Keratinocyte (primary cell): Measurements from ENCODE around the gene JDP2. TPM values are rescaled to one million over a fixed set of nuclear protein-coding genes. Genes with fewer than 3 reads are reported as not detected.

Experiments used
- DNase-seq: peaks from one replicate; pipeline ENCODE4 v3.0.0-alpha.2; 2011; ENCODE audit warnings: low read depth, missing footprints, low spot score
- FAIRE-seq: peaks from 2 replicates; lab custom pipeline; 2011; peaks lifted over from hg19 to GRCh38; lab: Jason Lieb, UNC
- H2AFZ ChIP-seq: 2 replicates; pipeline ENCODE4 v1.6.0; 2012; ENCODE audit warnings: low read length, control low read depth, inconsistent platforms; ENCODE audit not compliant: control insufficient read depth
- H3K27ac ChIP-seq: 2 replicates; pipeline ENCODE4 v1.5.1; 2011; ENCODE audit warnings: low read length; ENCODE audit not compliant: control insufficient read depth, insufficient read depth
- H3K27me3 ChIP-seq: 3 replicates; pipeline ENCODE4 v1.6.0; 2011; ENCODE audit warnings: low read length; ENCODE audit not compliant: control insufficient read depth, insufficient read depth; ENCODE audit errors: extremely low read depth
- H3K36me3 ChIP-seq, 2 experiments: 2 replicates in 1 of 2; 3 replicates in 1 of 2; pipeline ENCODE4 v1.5.1; 2011; ENCODE audit warnings: low read length in 2 of 2, mild to moderate bottlenecking in 1 of 2; ENCODE audit not compliant: control insufficient read depth in 2 of 2, insufficient read depth in 2 of 2; ENCODE audit errors: extremely low read depth in 1 of 2
- H3K4me1 ChIP-seq: 3 replicates; pipeline ENCODE4 v1.5.1; 2011; ENCODE audit warnings: low read length; ENCODE audit not compliant: control insufficient read depth, insufficient read depth; ENCODE audit errors: extremely low read depth
- H3K4me2 ChIP-seq: 3 replicates; pipeline ENCODE4 v1.6.0; 2011; ENCODE audit warnings: low read depth, low read length; ENCODE audit not compliant: control insufficient read depth, insufficient read depth; ENCODE audit errors: extremely low read depth
- H3K4me3 ChIP-seq, 3 experiments: fragments of 200-600 bp in 1 of 3; sonication (generic) in 1 of 3; 2 replicates in 2 of 3; 3 replicates in 1 of 3; pipeline ENCODE4 v1.5.1; 2011 to 2016; ENCODE audit warnings: low read length in 3 of 3, mild to moderate bottlenecking in 3 of 3, control low read depth in 2 of 3, inconsistent platforms in 1 of 3, low read depth in 1 of 3, mixed read lengths in 1 of 3, mixed run types in 1 of 3, moderate library complexity in 1 of 3; ENCODE audit not compliant: control insufficient read depth in 2 of 3, insufficient read depth in 2 of 3; ENCODE audit errors: extremely low read depth in 1 of 3
- H3K79me2 ChIP-seq: 2 replicates; pipeline ENCODE4 v1.6.0; 2012; ENCODE audit warnings: low read length; ENCODE audit not compliant: control insufficient read depth, insufficient read depth
- H3K9ac ChIP-seq: 3 replicates; pipeline ENCODE4 v1.6.0; 2011; ENCODE audit warnings: low read length; ENCODE audit not compliant: control insufficient read depth, insufficient read depth; ENCODE audit errors: extremely low read depth
- H3K9me1 ChIP-seq: 3 replicates; pipeline ENCODE4 v1.6.0; 2011; ENCODE audit warnings: low read length; ENCODE audit not compliant: control insufficient read depth, insufficient read depth; ENCODE audit errors: extremely low read depth
- H3K9me3 ChIP-seq: 2 replicates; pipeline ENCODE4 v1.5.1; 2012; ENCODE audit warnings: low read depth, low read length; ENCODE audit not compliant: control insufficient read depth
- H4K20me1 ChIP-seq: 3 replicates; pipeline ENCODE4 v1.6.0; 2011; ENCODE audit warnings: low read length; ENCODE audit not compliant: control insufficient read depth, insufficient read depth; ENCODE audit errors: extremely low read depth
- CTCF ChIP-seq, 3 experiments: IDR thresholded peaks in 1 of 3; conservative IDR thresholded peaks in 1 of 3; optimal IDR thresholded peaks in 1 of 3; 2 replicates in 2 of 3; 3 replicates in 1 of 3; pipeline versions ENCODE3 to v1.5.1; 2011; ENCODE audit warnings: low read length in 3 of 3, mild to moderate bottlenecking in 3 of 3, moderate library complexity in 2 of 3, control low read depth in 1 of 3, inconsistent platforms in 1 of 3; ENCODE audit not compliant: insufficient read depth in 2 of 3; ENCODE audit errors: extremely low read depth in 1 of 3
- EZH2 ChIP-seq: IDR thresholded peaks from one replicate; pipeline ENCODE4 v1.6.1; 2012; ENCODE audit warnings: inconsistent platforms, mild to moderate bottlenecking, low read length, moderate library complexity
- dilution Hi-C: fragments of 300-500 bp; cut with MboI; formaldehyde crosslinking; loops from one replicate; pipeline ENCODE4 v1.7.0; 2020; ENCODE audit warnings: low sequenced_read_pairs; ENCODE audit not compliant: extremely low pct_ligation_motif_present
- polyA plus RNA-seq, 5 experiments: library from polyadenylated mRNA; depleted of rRNA in 3 of 5; stranded (reverse) in 3 of 5; stranded (forward) in 1 of 5; unstranded in 1 of 5; fragments of >200 nt; gene quantifications; 1 replicate in 1 of 5; 2 replicates in 3 of 5; 3 replicates in 1 of 5; pipeline versions ENCODE4 v1.2.1 to v1.2.3, GENCODE V29; 2011 to 2012; ENCODE audit warnings: missing spikeins in 2 of 5, low read depth in 1 of 5, low replicate concordance in 1 of 5

JDP2 gene
- polyA plus RNA-seq, 1 donor (not counting 4 experiments of a cell fraction or from before 2014, with no cell fraction given), result 13.5 TPM

DNA sequence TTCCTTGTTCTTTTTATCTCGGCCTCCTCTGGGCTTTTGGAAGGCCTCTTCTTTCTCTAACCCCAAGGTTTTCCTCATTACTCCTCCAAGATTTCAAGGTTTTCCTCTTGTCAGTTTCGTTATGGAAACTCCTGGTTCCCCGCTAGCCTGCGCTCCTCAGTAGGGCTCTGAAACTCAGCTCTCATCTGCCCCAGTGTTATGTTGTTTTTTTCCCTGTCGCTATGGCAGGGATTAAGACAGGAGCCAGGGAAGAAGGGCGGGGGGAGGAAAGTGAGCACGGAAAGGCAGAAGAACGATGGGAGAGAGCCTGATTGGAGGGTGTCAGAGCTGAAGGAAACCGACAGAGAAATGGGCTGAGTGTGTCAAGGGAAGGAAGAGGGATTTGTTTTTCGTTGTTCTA lies 26.5 kb upstream of the JDP2 start:
- Histone ChIP-seq H4K20me1 (no peaks in the 10 kb centered on the region), H3K4me2 (peak overlapping the region; percentile 9), H3K4me3 (no peak overlapping the region), H3K27me3 (peaks cover 7% of the 10 kb centered on the region), H2AFZ (no peak overlapping the region), H3K9me1 (no peaks in the 10 kb centered on the region), H3K9ac (no peak overlapping the region), H3K36me3 (no peaks in the 10 kb centered on the region), H3K9me3 (no peaks in the 10 kb centered on the region), H3K79me2 (no peaks in the 10 kb centered on the region), H3K4me1 (peaks cover 16% of the 10 kb centered on the region), H3K27ac (no peak overlapping the region)
- dilution Hi-C loops, result no loop called here
- TF ChIP-seq EZH2, result no peak
- TF ChIP-seq CTCF (optimal IDR thresholded peaks at IDR 0.05 in 1 of 3, IDR thresholded peaks at IDR 0.05 in 1 of 3, conservative IDR thresholded peaks at IDR 0.05 in 1 of 3; ENCODE audit: extremely low read depth in 1 of 3, insufficient read depth in 2 of 3, low read length in 3 of 3), result no peak
- DNase-seq (no peak), FAIRE-seq (no peak)

DNA sequence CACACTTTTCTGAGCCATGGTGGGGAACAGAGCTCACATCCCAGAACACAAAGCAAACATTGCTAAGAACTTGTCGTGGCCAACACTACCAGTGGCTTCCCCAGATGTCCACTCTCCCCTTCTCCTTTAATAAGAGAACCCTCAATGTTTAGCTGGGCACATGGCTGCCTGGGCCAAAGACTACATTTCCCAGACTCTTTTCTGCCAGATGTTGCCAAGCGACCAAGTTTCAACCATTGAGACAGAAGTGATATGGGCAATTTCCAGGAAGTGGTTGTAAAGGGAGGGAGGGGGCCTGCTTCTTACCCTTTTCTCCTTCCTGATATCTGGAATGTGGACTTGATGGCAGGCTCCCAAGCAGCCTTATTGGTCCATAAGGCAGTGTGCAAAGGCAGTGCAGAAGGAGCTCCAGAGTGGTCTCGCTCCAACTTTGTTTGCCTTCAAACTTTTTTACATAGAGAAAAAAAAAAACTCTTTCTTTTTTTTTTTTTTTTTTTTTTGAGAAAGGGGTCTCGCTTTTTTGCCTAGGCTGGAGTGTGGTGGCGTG lies 24.9 kb upstream of the JDP2 start:
- Histone ChIP-seq H2AFZ (no peak overlapping the region), H4K20me1 (no peaks in the 10 kb centered on the region), H3K4me3 (no peak overlapping the region), H3K9me3 (no peaks in the 10 kb centered on the region), H3K9ac (no peak overlapping the region), H3K9me1 (no peaks in the 10 kb centered on the region), H3K27ac (no peak overlapping the region), H3K27me3 (peaks cover 7% of the 10 kb centered on the region), H3K4me2 (no peak overlapping the region), H3K79me2 (no peaks in the 10 kb centered on the region), H3K36me3 (no peaks in the 10 kb centered on the region), H3K4me1 (peaks cover 16% of the 10 kb centered on the region)
- DNase-seq, result no peak
- no peak for FAIRE-seq
- dilution Hi-C loops, result no loop called here
- no peak for TF ChIP-seq CTCF (optimal IDR thresholded peaks at IDR 0.05 in 1 of 3, IDR thresholded peaks at IDR 0.05 in 1 of 3, conservative IDR thresholded peaks at IDR 0.05 in 1 of 3; ENCODE audit: extremely low read depth in 1 of 3, insufficient read depth in 2 of 3, low read length in 3 of 3)
- no peak for TF ChIP-seq EZH2
